ENCODE measurements around the gene ZNF519. TPM values are rescaled to one million over a fixed set of nuclear protein-coding genes. Genes with fewer than 3 reads are reported as not detected.
"Not testable (repeated sequence)": the region's sequence is repeated elsewhere in the genome, so short reads cannot be mapped to it uniquely, and the experiment has no call there.

ZNF519 gene
- total RNA-seq, 1 experiment from 2014 or later: 23.8 TPM

GRCh38 chr18:14170367-14171036 lies 38.3 kb upstream of the ZNF519 start:
- H3K9me2 ChIP-seq (ENCODE audit: insufficient read depth); H3K4me1 ChIP-seq (replicated peaks; ENCODE audit: insufficient read depth); POLR2A ChIA-PET (ENCODE audit: unreplicated experiment); H3K27ac ChIP-seq; H3K4me3 ChIP-seq; H2AFZ ChIP-seq; H3K4me2 ChIP-seq; H3K79me2 ChIP-seq (ENCODE audit: low read depth); H3K36me3 ChIP-seq (ENCODE audit: low read depth); H3K9me3 ChIP-seq (ENCODE audit: insufficient read depth, low read depth); BruUV-seq (replicated peaks); H3K27me3 ChIP-seq (ENCODE audit: insufficient read depth, low read depth); H3F3A ChIP-seq (ENCODE audit: insufficient read depth, low read depth); CTCF ChIA-PET; H4K20me1 ChIP-seq (ENCODE audit: insufficient read depth); intact Hi-C loops (cut with micrococcal nuclease; ENCODE audit: unreplicated experiment): not testable (repeated sequence)
- DNase-seq: peak in 1 of 2 experiments; percentile 61

GRCh38 chr18:14162915-14163314 lies 30.7 kb upstream of the ZNF519 start:
- H3K27ac ChIP-seq; intact Hi-C loops (cut with micrococcal nuclease; ENCODE audit: unreplicated experiment); H3F3A ChIP-seq (ENCODE audit: insufficient read depth, low read depth); DNase-seq; H3K4me1 ChIP-seq (replicated peaks; ENCODE audit: insufficient read depth); H3K4me3 ChIP-seq; H3K79me2 ChIP-seq (ENCODE audit: low read depth); POLR2A ChIA-PET (ENCODE audit: unreplicated experiment); H3K36me3 ChIP-seq (ENCODE audit: low read depth); H3K9me3 ChIP-seq (ENCODE audit: insufficient read depth, low read depth); H2AFZ ChIP-seq; CTCF ChIA-PET; H3K9me2 ChIP-seq (ENCODE audit: insufficient read depth); BruUV-seq (replicated peaks); H3K27me3 ChIP-seq (ENCODE audit: insufficient read depth, low read depth); H3K4me2 ChIP-seq; H4K20me1 ChIP-seq (ENCODE audit: insufficient read depth): not testable (repeated sequence)

- intact Hi-C loops (cut with micrococcal nuclease; ENCODE audit: unreplicated experiment); H3K79me2 ChIP-seq (ENCODE audit: low read depth); H3K4me1 ChIP-seq (replicated peaks; ENCODE audit: insufficient read depth); CTCF ChIA-PET; H4K20me1 ChIP-seq (ENCODE audit: insufficient read depth); H3K4me2 ChIP-seq; H3K9me3 ChIP-seq (ENCODE audit: insufficient read depth, low read depth); BruUV-seq (replicated peaks); H2AFZ ChIP-seq; H3K27ac ChIP-seq; H3K4me3 ChIP-seq; DNase-seq; H3F3A ChIP-seq (ENCODE audit: insufficient read depth, low read depth); POLR2A ChIA-PET (ENCODE audit: unreplicated experiment); H3K27me3 ChIP-seq (ENCODE audit: insufficient read depth, low read depth); H3K9me2 ChIP-seq (ENCODE audit: insufficient read depth); H3K36me3 ChIP-seq (ENCODE audit: low read depth): not testable (repeated sequence)
Observed at GRCh38 chr18:14151564-14152113, 19.4 kb upstream of the ZNF519 start.

- POLR2A ChIA-PET (ENCODE audit: unreplicated experiment); intact Hi-C loops (cut with micrococcal nuclease; ENCODE audit: unreplicated experiment); H3K4me1 ChIP-seq (replicated peaks; ENCODE audit: insufficient read depth); H3K9me2 ChIP-seq (ENCODE audit: insufficient read depth); H3K27ac ChIP-seq; H3K36me3 ChIP-seq (ENCODE audit: low read depth); H3K79me2 ChIP-seq (ENCODE audit: low read depth); H4K20me1 ChIP-seq (ENCODE audit: insufficient read depth); H2AFZ ChIP-seq; H3K27me3 ChIP-seq (ENCODE audit: insufficient read depth, low read depth); H3K4me2 ChIP-seq; DNase-seq; CTCF ChIA-PET; H3F3A ChIP-seq (ENCODE audit: insufficient read depth, low read depth); H3K4me3 ChIP-seq; BruUV-seq (replicated peaks); H3K9me3 ChIP-seq (ENCODE audit: insufficient read depth, low read depth): not testable (repeated sequence)
Observed at GRCh38 chr18:14150766-14151165, 18.5 kb upstream of the ZNF519 start.

- POLR2A ChIA-PET (ENCODE audit: unreplicated experiment); H3K36me3 ChIP-seq (ENCODE audit: low read depth); CTCF ChIA-PET; BruUV-seq (replicated peaks); H3K9me2 ChIP-seq (ENCODE audit: insufficient read depth); DNase-seq; H3K4me2 ChIP-seq; H3K4me1 ChIP-seq (replicated peaks; ENCODE audit: insufficient read depth); H2AFZ ChIP-seq; H3K4me3 ChIP-seq; H4K20me1 ChIP-seq (ENCODE audit: insufficient read depth); H3K27me3 ChIP-seq (ENCODE audit: insufficient read depth, low read depth); H3K27ac ChIP-seq; H3F3A ChIP-seq (ENCODE audit: insufficient read depth, low read depth); H3K79me2 ChIP-seq (ENCODE audit: low read depth); H3K9me3 ChIP-seq (ENCODE audit: insufficient read depth, low read depth); intact Hi-C loops (cut with micrococcal nuclease; ENCODE audit: unreplicated experiment): not testable (repeated sequence)
Observed at GRCh38 chr18:14149916-14150420, 17.7 kb upstream of the ZNF519 start.

GRCh38 chr18:14149121-14149850 lies 17.1 kb upstream of the ZNF519 start:
- POLR2A ChIA-PET (ENCODE audit: unreplicated experiment); H3K4me1 ChIP-seq (replicated peaks; ENCODE audit: insufficient read depth); H3K9me3 ChIP-seq (ENCODE audit: insufficient read depth, low read depth); H3K27me3 ChIP-seq (ENCODE audit: insufficient read depth, low read depth); H3F3A ChIP-seq (ENCODE audit: insufficient read depth, low read depth); BruUV-seq (replicated peaks); DNase-seq; H3K9me2 ChIP-seq (ENCODE audit: insufficient read depth); intact Hi-C loops (cut with micrococcal nuclease; ENCODE audit: unreplicated experiment); H3K36me3 ChIP-seq (ENCODE audit: low read depth); CTCF ChIA-PET; H3K4me3 ChIP-seq; H3K4me2 ChIP-seq; H4K20me1 ChIP-seq (ENCODE audit: insufficient read depth); H3K79me2 ChIP-seq (ENCODE audit: low read depth); H3K27ac ChIP-seq; H2AFZ ChIP-seq: not testable (repeated sequence)

- H3K4me2 ChIP-seq; H3K4me3 ChIP-seq; H4K20me1 ChIP-seq (ENCODE audit: insufficient read depth); DNase-seq; H3K4me1 ChIP-seq (replicated peaks; ENCODE audit: insufficient read depth); CTCF ChIA-PET; POLR2A ChIA-PET (ENCODE audit: unreplicated experiment); BruUV-seq (replicated peaks); H3F3A ChIP-seq (ENCODE audit: insufficient read depth, low read depth); H3K9me2 ChIP-seq (ENCODE audit: insufficient read depth); H3K9me3 ChIP-seq (ENCODE audit: insufficient read depth, low read depth); intact Hi-C loops (cut with micrococcal nuclease; ENCODE audit: unreplicated experiment); H2AFZ ChIP-seq; H3K36me3 ChIP-seq (ENCODE audit: low read depth); H3K79me2 ChIP-seq (ENCODE audit: low read depth); H3K27ac ChIP-seq; H3K27me3 ChIP-seq (ENCODE audit: insufficient read depth, low read depth): not testable (repeated sequence)
Observed at GRCh38 chr18:14147935-14148865, 16.0 kb upstream of the ZNF519 start.
